ENCODE results near the gene LUZP1. TPM values are rescaled to one million over a fixed set of nuclear protein-coding genes. Genes with fewer than 3 reads are reported as not detected.

Gene LUZP1
- total RNA-seq, 4 donors from 2014 or later: 28.3 to 46.4 (median 33.3) TPM

- intact Hi-C loops (cut with DNase I; ENCODE audit: low total_unique reads): no loop called here
- 73 to 91% methylated on average over 5 to 12 of the region's 12 CpGs for WGBS, 2 donors (ENCODE audit: low coverage in 1 of 2)
- no peak for DNase-seq
- TF ChIP-seq POLR2AphosphoS5 (IDR thresholded peaks at IDR 0.05) (no peak), CTCF (IDR thresholded peaks at IDR 0.05) (no peak), POLR2A (IDR thresholded peaks at IDR 0.05) (no peak), EP300 (IDR thresholded peaks at IDR 0.05; ENCODE audit: low read depth) (no peak)
- Histone ChIP-seq H3K9me3 (no peaks in the 10 kb centered on the region), H3K27me3 (no peaks in the 10 kb centered on the region), H3K4me1 (no peaks in the 10 kb centered on the region), H3K27ac (no peak overlapping the region), H3K4me3 (no peak overlapping the region), H3K36me3 (peaks cover 0 to 44% (median 16%) of the 10 kb centered on the region in 4 donors)
- in situ Hi-C loops (cut with MboI; ENCODE audit: low pct_ligation_motif_present in 1 of 4, low pct_unique_long_range_greater_than_20kb in 1 of 4, low sequenced_read_pairs in 3 of 4): loop anchor here in 1 of 4 donors (5.0 kb wide), 1 partner anchor 95 kb away; no protein-coding TSS in a partner anchor
Observed at GRCh38 chr1:23092447-23092846, 76.2 kb downstream of the LUZP1 start.

- H3K9me3 ChIP-seq: no peaks in the 10 kb centered on the region
- no peak overlapping the region for H3K27ac ChIP-seq
- DNase-seq: no peak
- H3K4me3 ChIP-seq: no peak overlapping the region
- H3K36me3 ChIP-seq: peaks cover 0 to 49% (median 16%) of the 10 kb centered on the region in 4 donors
- intact Hi-C loops (cut with DNase I; ENCODE audit: low total_unique reads): no loop called here
- 96% methylated on average over 7 of the region's 7 CpGs; no CpG with 5 or more reads in 1 of the 2 donors for WGBS, 2 donors (ENCODE audit: low coverage in 1 of 2)
- TF ChIP-seq CTCF (IDR thresholded peaks at IDR 0.05) (no peak), EP300 (IDR thresholded peaks at IDR 0.05; ENCODE audit: low read depth) (no peak), POLR2AphosphoS5 (IDR thresholded peaks at IDR 0.05) (no peak), POLR2A (IDR thresholded peaks at IDR 0.05) (no peak)
- H3K27me3 ChIP-seq: no peaks in the 10 kb centered on the region
- in situ Hi-C loops (cut with MboI; ENCODE audit: low pct_ligation_motif_present in 1 of 4, low pct_unique_long_range_greater_than_20kb in 1 of 4, low sequenced_read_pairs in 3 of 4): loop anchor here in 1 of 4 donors (5.0 kb wide), 1 partner anchor 96 kb away; no protein-coding TSS in a partner anchor
- no peaks in the 10 kb centered on the region for H3K4me1 ChIP-seq
Observed at GRCh38 chr1:23091545-23091944, 77.1 kb downstream of the LUZP1 start.

- no peak overlapping the region for H3K27ac ChIP-seq
- peaks cover 0 to 49% (median 16%) of the 10 kb centered on the region in 4 donors for H3K36me3 ChIP-seq
- intact Hi-C loops (cut with DNase I; ENCODE audit: low total_unique reads) (no loop called here), in situ Hi-C loops (cut with MboI; ENCODE audit: low pct_ligation_motif_present in 1 of 4, low pct_unique_long_range_greater_than_20kb in 1 of 4, low sequenced_read_pairs in 3 of 4) (loop anchor here in 1 of 4 donors (5.0 kb wide), 1 partner anchor 97 kb away; no protein-coding TSS in a partner anchor)
- no peak for DNase-seq
- H3K4me1 ChIP-seq: no peaks in the 10 kb centered on the region
- H3K9me3 ChIP-seq: no peaks in the 10 kb centered on the region
- H3K27me3 ChIP-seq: no peaks in the 10 kb centered on the region
- TF ChIP-seq EP300 (IDR thresholded peaks at IDR 0.05; ENCODE audit: low read depth) (no peak), POLR2A (IDR thresholded peaks at IDR 0.05) (no peak), POLR2AphosphoS5 (IDR thresholded peaks at IDR 0.05) (no peak), CTCF (IDR thresholded peaks at IDR 0.05) (no peak)
- H3K4me3 ChIP-seq: no peak overlapping the region
- 100% methylated on average over 1 of the region's 1 CpG for WGBS, 2 donors (ENCODE audit: low coverage in 1 of 2)
Observed at GRCh38 chr1:23090056-23090455, 78.6 kb downstream of the LUZP1 start.

- intact Hi-C loops (cut with DNase I; ENCODE audit: low total_unique reads): no loop called here
- no peak overlapping the region for H3K4me3 ChIP-seq
- in situ Hi-C loops (cut with MboI; ENCODE audit: low pct_ligation_motif_present in 1 of 4, low pct_unique_long_range_greater_than_20kb in 1 of 4, low sequenced_read_pairs in 3 of 4): no loop called here
- TF ChIP-seq POLR2AphosphoS5 (IDR thresholded peaks at IDR 0.05) (no peak), EP300 (IDR thresholded peaks at IDR 0.05; ENCODE audit: low read depth) (no peak), POLR2A (IDR thresholded peaks at IDR 0.05) (no peak), CTCF (IDR thresholded peaks at IDR 0.05) (no peak)
- peaks cover 0 to 4% (median 0%) of the 10 kb centered on the region in 4 donors for H3K4me1 ChIP-seq
- H3K36me3 ChIP-seq: peaks cover 0 to 35% (median 10%) of the 10 kb centered on the region in 4 donors
- no peak for DNase-seq
- no peaks in the 10 kb centered on the region for H3K9me3 ChIP-seq
- no peaks in the 10 kb centered on the region for H3K27me3 ChIP-seq
- no peak overlapping the region for H3K27ac ChIP-seq
- 90% methylated on average over 2 of the region's 2 CpGs; no CpG with 5 or more reads in 1 of the 2 donors for WGBS, 2 donors (ENCODE audit: low coverage in 1 of 2)
Observed at GRCh38 chr1:23088027-23088426, 80.6 kb downstream of the LUZP1 start.

Measured in transverse colon (tissue), 4 donors.